SJCRH30 (cell line): ENCODE data around the gene OR5M11. TPM values are rescaled to one million over a fixed set of nuclear protein-coding genes. Genes with fewer than 3 reads are reported as not detected.

Experiments
- total RNA-seq: library from RNA; depleted of rRNA; stranded (reverse); fragments of >200 nt; shearing (Covaris generic); gene quantifications from 2 replicates; pipeline ENCODE4 v1.2.3, GENCODE V29; 2014; rRNA removed

Gene OR5M11
- total RNA-seq, 1 experiment from 2014 or later: not detected

Other genes with a start within 250 kb of the OR5M11 start
- gene OR8K3, start 228.1 kb downstream of the OR5M11 start, total RNA-seq: not detected in 2 replicates
- gene OR8K1, start 197.2 kb downstream of the OR5M11 start, total RNA-seq: not detected in 2 replicates
- gene OR8J1, start 189.0 kb downstream of the OR5M11 start, total RNA-seq: not detected in 2 replicates
- not detected in 2 replicates for gene OR8U1, start 167.6 kb downstream of the OR5M11 start, total RNA-seq
- gene OR5AL1, start 130.6 kb downstream of the OR5M11 start, total RNA-seq: not detected in 2 replicates
- not detected in 2 replicates for gene OR5M3, start 69.9 kb downstream of the OR5M11 start, total RNA-seq
- gene OR5M8, start 51.9 kb downstream of the OR5M11 start, total RNA-seq: not detected in 2 replicates
- not detected in 2 replicates for gene OR5M10, start 34.5 kb upstream of the OR5M11 start, total RNA-seq
- not detected in 2 replicates for gene OR5M1, start 71.6 kb upstream of the OR5M11 start, total RNA-seq
- not detected in 2 replicates for gene OR5AP2, start 99.2 kb upstream of the OR5M11 start, total RNA-seq
- gene OR5AR1, start 120.4 kb upstream of the OR5M11 start, total RNA-seq: not detected in 2 replicates
- not detected in 2 replicates for gene OR9G1, start 155.8 kb upstream of the OR5M11 start, total RNA-seq
- not detected in 2 replicates for gene OR9G4, start 205.4 kb upstream of the OR5M11 start, total RNA-seq